Activated CD4-positive, alpha-beta memory T cell treated with anti-CD3 and anti-CD28 coated beads for 36 hours (primary cell): ENCODE data around the gene BTRC. TPM values are rescaled to one million over a fixed set of nuclear protein-coding genes. Genes with fewer than 3 reads are reported as not detected.

Source experiments
- CTCF ChIA-PET: fragments of 350-600 bp; sonication (Branson Sonifier 250); formaldehyde crosslinking; loops from one replicate; lab custom pipeline; 2021; ENCODE audit warnings: antibody characterized with exemption, inconsistent platforms; lab: Charles Lee
- POLR2A ChIA-PET: fragments of 350-600 bp; sonication (Branson Sonifier 250); formaldehyde crosslinking; loops from one replicate; lab custom pipeline; 2021; ENCODE audit warnings: antibody characterized with exemption; lab: Charles Lee
- DNase-seq: peaks from one replicate; pipeline ENCODE4 v3.0.0-alpha.2; 2020
- H3K27ac Mint-ChIP-seq: one replicate; pipeline ENCODE4 v1.8.0; 2021; ENCODE audit warnings: mixed read lengths
- H3K27me3 Mint-ChIP-seq: one replicate; pipeline ENCODE4 v1.8.0; 2021; ENCODE audit warnings: mixed read lengths
- H3K36me3 Mint-ChIP-seq: one replicate; pipeline ENCODE4 v1.8.0; 2021; ENCODE audit warnings: mixed read lengths
- H3K4me1 Mint-ChIP-seq: one replicate; pipeline ENCODE4 v1.8.0; 2021; ENCODE audit warnings: low read depth, mixed read lengths
- H3K4me3 Mint-ChIP-seq: one replicate; pipeline ENCODE4 v1.8.0; 2021; ENCODE audit warnings: mild to moderate bottlenecking, mixed read lengths
- H3K9me3 Mint-ChIP-seq: one replicate; pipeline ENCODE4 v1.8.0; 2021; ENCODE audit warnings: mixed read lengths
- intact Hi-C: fragments of 100-400 bp; cut with micrococcal nuclease; formaldehyde crosslinking; loops from one replicate; pipeline ENCODE4 v1.15.1; 2023
- total RNA-seq, 2 experiments: library from RNA; stranded (reverse); gene quantifications; one replicate each; pipeline ENCODE4 v1.2.3, GENCODE V29; 2021

BTRC gene
- total RNA-seq, 2 experiments from 2014 or later: 18.2 to 18.6 TPM

DNA sequence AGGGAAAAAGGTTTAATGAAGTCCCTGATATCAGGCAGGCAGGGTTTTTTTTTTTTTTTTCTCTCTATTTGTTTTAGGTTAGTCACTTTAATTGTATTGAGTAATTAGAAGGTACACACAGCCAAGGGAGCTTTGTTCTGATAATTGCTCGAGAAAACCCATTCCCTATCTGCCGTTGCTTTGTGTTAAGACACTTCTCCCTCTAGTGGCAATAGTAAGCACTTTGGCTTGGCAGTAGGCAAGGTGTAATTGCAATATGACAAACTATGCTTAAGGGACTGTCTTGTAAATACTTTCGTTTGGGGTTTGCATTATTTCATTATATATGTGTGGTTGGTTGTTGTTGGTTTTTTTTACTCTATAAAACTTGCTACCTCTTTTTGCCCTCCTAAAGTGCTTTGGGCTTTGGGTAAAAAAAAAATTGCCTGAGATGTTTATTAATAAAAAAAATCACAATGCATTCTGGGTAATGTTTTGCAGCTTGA lies 113.4 kb downstream of the BTRC start:
- Mint-ChIP-seq H3K27ac (no peak overlapping the region), H3K27me3 (no peaks in the 10 kb centered on the region), H3K36me3 (no peaks in the 10 kb centered on the region), H3K4me1 (peaks cover 2% of the 10 kb centered on the region), H3K9me3 (no peaks in the 10 kb centered on the region), H3K4me3 (no peak overlapping the region)
- CTCF ChIA-PET: interaction anchor here (0.6 to 5.4 kb wide), 50 partner anchors 8 to 529 kb away, joined by 3 to 42 read pairs (median 4); partner anchors contain the start of gene BTRC
- intact Hi-C loops: loop anchor here (1.0 kb wide), 1 partner anchor 254 kb away; no protein-coding TSS in a partner anchor
- peak; percentile 15 for DNase-seq
- POLR2A ChIA-PET: interaction anchor here (0.6 kb wide), 4 partner anchors 11 to 782 kb away, joined by 3 to 5 read pairs (median 3); no protein-coding TSS in a partner anchor

DNA sequence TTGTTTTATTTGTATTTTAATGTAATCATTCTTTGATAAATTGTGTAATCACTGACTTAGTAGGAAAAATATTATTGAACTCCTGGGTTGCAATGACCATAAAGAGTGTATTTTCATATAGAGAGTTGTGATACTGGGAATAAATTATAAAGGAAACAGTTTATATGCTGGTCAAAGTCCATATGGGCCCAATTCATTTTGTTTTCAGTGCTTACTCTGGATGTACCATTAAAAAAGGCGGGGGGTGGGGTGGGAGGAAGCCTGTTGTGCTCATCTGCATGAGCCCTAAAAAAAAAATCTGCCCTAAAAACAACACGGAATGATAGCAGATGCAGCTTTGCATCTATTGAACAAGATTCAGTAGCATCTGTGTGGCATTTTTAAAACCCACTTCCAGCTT lies 114.2 kb downstream of the BTRC start:
- Mint-ChIP-seq H3K4me3 (no peak overlapping the region), H3K27ac (no peak overlapping the region), H3K36me3 (no peaks in the 10 kb centered on the region), H3K9me3 (no peaks in the 10 kb centered on the region), H3K4me1 (peaks cover 2% of the 10 kb centered on the region), H3K27me3 (no peaks in the 10 kb centered on the region)
- CTCF ChIA-PET: interaction anchor here (0.6 to 5.4 kb wide), 13 partner anchors 12 to 528 kb away, joined by 3 to 42 read pairs (median 9); no protein-coding TSS in a partner anchor
- intact Hi-C loops: no loop called here
- POLR2A ChIA-PET: interaction anchor here (0.6 kb wide), 2 partner anchors 12 to 103 kb away, joined by 3 read pairs; no protein-coding TSS in a partner anchor
- no peak for DNase-seq

GRCh38 chr10:101476383-101476782 lies 122.4 kb downstream of the BTRC start:
- Mint-ChIP-seq H3K36me3 (peaks cover 3% of the 10 kb centered on the region), H3K4me1 (no peaks in the 10 kb centered on the region), H3K9me3 (no peaks in the 10 kb centered on the region), H3K27ac (no peak overlapping the region), H3K27me3 (no peaks in the 10 kb centered on the region), H3K4me3 (no peak overlapping the region)
- ChIA-PET CTCF (interaction anchor here (1.2 kb wide), 1 partner anchor 10 kb away, joined by 3 read pairs; no protein-coding TSS in a partner anchor), POLR2A (no interaction called here)
- intact Hi-C loops: no loop called here
- no peak for DNase-seq

DNA sequence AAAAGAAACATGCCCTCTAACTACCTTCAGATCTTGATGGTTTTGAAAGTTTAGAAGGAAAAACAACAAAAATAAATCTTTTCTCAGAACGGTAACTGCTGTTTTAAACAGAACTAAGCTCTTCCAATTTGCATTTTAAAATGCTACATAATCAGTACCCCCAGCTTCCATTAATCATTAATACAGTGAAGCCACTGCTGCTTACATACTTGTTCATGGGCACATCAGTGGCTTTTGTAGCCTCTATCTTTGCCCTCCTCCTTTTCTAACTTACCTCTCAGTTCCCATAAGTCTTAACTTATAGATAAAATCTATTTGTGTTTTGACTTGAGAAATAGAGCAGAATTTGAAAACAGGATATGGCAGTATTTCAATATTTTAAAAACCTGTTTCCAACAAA lies 125.0 kb downstream of the BTRC start:
- no peak overlapping the region for H3K27ac Mint-ChIP-seq
- DNase-seq: no peak
- intact Hi-C loops: no loop called here
- ChIA-PET POLR2A (no interaction called here), CTCF (interaction anchor here (1.6 to 1.9 kb wide), 2 partner anchors 12 to 266 kb away, joined by 5 to 8 read pairs; no protein-coding TSS in a partner anchor)
- H3K4me1 Mint-ChIP-seq: no peaks in the 10 kb centered on the region
- H3K27me3 Mint-ChIP-seq: no peaks in the 10 kb centered on the region
- no peak overlapping the region for H3K4me3 Mint-ChIP-seq
- H3K36me3 Mint-ChIP-seq: peaks cover 8% of the 10 kb centered on the region
- no peaks in the 10 kb centered on the region for H3K9me3 Mint-ChIP-seq

DNA sequence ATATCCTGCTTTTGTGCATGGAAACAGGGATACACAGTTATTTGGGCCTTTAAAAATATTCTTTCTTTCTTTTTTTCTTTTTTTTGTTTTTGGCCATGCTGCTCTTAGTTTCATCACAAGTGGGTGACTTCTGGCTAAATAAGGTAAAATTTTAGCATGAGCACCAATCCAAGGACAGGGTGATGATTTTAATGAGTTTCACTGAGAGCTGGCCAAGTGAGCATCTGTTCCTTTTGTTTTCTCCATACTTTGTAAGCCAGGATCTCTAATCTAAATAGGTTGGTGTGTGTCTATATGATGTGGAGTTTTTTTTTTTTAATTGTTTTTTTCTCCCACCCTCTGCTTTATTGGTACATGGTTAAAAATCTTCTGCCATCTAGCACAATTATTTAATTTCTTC lies 127.3 kb downstream of the BTRC start:
- H3K9me3 Mint-ChIP-seq: no peaks in the 10 kb centered on the region

GRCh38 chr10:101482568-101482967 lies 128.6 kb downstream of the BTRC start:
- H3K27ac Mint-ChIP-seq: no peak overlapping the region
- no peaks in the 10 kb centered on the region for H3K9me3 Mint-ChIP-seq
- DNase-seq: no peak
- CTCF ChIA-PET: interaction anchor here (1.1 kb wide), 1 partner anchor 16 kb away, joined by 3 read pairs; no protein-coding TSS in a partner anchor
- H3K4me1 Mint-ChIP-seq: no peaks in the 10 kb centered on the region
- no peak overlapping the region for H3K4me3 Mint-ChIP-seq
- peaks cover 8% of the 10 kb centered on the region for H3K36me3 Mint-ChIP-seq
- intact Hi-C loops: no loop called here
- H3K27me3 Mint-ChIP-seq: no peaks in the 10 kb centered on the region
- POLR2A ChIA-PET: no interaction called here

More for the DNA sequence above, 127.3 kb downstream of the BTRC start:
- ChIA-PET POLR2A (no interaction called here), CTCF (no interaction called here)
- no peak overlapping the region for H3K4me3 Mint-ChIP-seq
- intact Hi-C loops: no loop called here
- H3K27ac Mint-ChIP-seq: no peak overlapping the region
- peaks cover 8% of the 10 kb centered on the region for H3K36me3 Mint-ChIP-seq
- no peaks in the 10 kb centered on the region for H3K4me1 Mint-ChIP-seq
- no peak for DNase-seq
- no peaks in the 10 kb centered on the region for H3K27me3 Mint-ChIP-seq

- intact Hi-C loops: no loop called here
- no peak overlapping the region for H3K4me3 Mint-ChIP-seq
- H3K4me1 Mint-ChIP-seq: no peaks in the 10 kb centered on the region
- H3K27ac Mint-ChIP-seq: no peak overlapping the region
- H3K9me3 Mint-ChIP-seq: no peaks in the 10 kb centered on the region
- ChIA-PET CTCF (interaction anchor here (0.5 to 1.5 kb wide), 3 partner anchors 18 to 245 kb away, joined by 3 to 4 read pairs (median 3); no protein-coding TSS in a partner anchor), POLR2A (no interaction called here)
- no peak for DNase-seq
- peaks cover 5% of the 10 kb centered on the region for H3K36me3 Mint-ChIP-seq
- H3K27me3 Mint-ChIP-seq: no peaks in the 10 kb centered on the region
Observed at GRCh38 chr10:101484175-101484745, 130.3 kb downstream of the BTRC start.

DNA sequence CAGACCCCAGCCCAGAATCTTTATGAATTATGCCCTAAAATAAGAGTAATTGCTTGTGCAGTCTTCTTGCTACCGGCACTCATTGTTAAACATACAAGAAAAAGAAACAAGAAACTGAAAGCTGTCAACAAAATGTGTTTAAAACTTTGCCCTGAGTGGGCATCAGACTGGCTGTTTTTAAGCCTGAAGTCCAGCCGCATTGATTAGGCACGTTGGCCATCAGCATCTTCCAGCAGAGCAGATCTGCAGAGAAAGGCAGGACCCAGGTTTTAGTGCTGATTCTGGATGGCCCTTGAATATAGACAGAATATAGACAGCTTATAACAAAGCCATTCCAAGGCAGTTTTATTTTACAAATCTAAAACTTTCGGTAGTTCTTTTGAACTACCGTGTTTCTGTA lies 131.2 kb downstream of the BTRC start:
- no peaks in the 10 kb centered on the region for H3K9me3 Mint-ChIP-seq
- no peak overlapping the region for H3K4me3 Mint-ChIP-seq
- peaks cover 5% of the 10 kb centered on the region for H3K36me3 Mint-ChIP-seq
- no peaks in the 10 kb centered on the region for H3K27me3 Mint-ChIP-seq
- intact Hi-C loops: no loop called here
- no peaks in the 10 kb centered on the region for H3K4me1 Mint-ChIP-seq
- H3K27ac Mint-ChIP-seq: no peak overlapping the region
- ChIA-PET POLR2A (no interaction called here), CTCF (interaction anchor here (1.5 kb wide), 1 partner anchor 19 kb away, joined by 4 read pairs; no protein-coding TSS in a partner anchor)
- DNase-seq: no peak

DNA sequence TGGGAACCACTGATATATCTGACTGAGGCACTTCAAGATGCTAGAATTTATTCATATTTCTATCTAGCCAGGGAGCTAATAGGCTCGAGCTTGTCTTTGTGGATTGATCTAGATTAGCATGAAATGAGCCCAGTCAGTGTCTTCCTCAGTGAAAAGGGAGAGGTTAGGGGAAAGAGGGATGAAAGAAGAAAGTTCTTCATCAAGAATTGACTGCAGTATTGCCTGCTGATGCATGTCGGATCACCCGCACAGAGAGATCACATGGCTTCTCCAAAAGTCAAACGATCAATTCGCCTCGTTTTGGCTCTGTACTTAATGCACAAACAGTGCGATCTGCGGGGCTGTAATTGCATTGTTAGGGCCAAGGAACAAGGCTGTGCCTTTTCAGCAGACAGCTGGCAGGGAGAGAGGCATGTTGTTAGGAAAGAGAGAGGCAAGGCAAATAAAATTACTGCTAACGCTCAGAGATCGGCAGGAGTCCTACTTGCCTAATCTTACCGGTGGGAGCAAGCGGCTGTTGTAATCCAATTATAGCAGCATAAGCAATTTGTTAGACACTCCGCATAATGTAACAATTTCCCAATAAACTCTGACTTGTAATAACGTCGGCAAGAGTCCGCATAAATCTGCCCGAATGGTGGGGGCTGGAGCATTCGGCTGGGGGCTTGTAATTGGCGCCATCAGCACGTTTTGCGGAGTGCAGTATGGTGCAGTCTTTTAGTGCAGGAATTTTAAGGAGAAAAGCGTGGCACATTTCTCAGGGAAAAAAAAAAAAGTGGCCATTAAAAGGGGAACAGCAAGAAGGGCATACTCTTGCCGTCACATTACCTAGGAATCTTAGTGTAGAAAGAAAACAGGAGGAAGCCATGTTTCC lies 132.0 kb downstream of the BTRC start:
- Mint-ChIP-seq H3K27ac (no peak overlapping the region), H3K27me3 (no peaks in the 10 kb centered on the region), H3K4me1 (no peaks in the 10 kb centered on the region), H3K9me3 (no peaks in the 10 kb centered on the region), H3K36me3 (peaks cover 5% of the 10 kb centered on the region), H3K4me3 (no peak overlapping the region)
- intact Hi-C loops: no loop called here
- POLR2A ChIA-PET: no interaction called here
- CTCF ChIA-PET: interaction anchor here (1.0 to 1.5 kb wide), 2 partner anchors 19 kb away, joined by 4 read pairs; no protein-coding TSS in a partner anchor
- no peak for DNase-seq

- CTCF ChIA-PET: interaction anchor here (1.3 kb wide), 1 partner anchor 20 kb away, joined by 6 read pairs; no protein-coding TSS in a partner anchor
- Mint-ChIP-seq H3K27ac (no peak overlapping the region), H3K9me3 (no peaks in the 10 kb centered on the region), H3K4me1 (no peaks in the 10 kb centered on the region), H3K36me3 (peaks cover 5% of the 10 kb centered on the region), H3K4me3 (no peak overlapping the region), H3K27me3 (no peaks in the 10 kb centered on the region)
- POLR2A ChIA-PET: no interaction called here
- no peak for DNase-seq
- intact Hi-C loops: no loop called here
Observed at GRCh38 chr10:101487399-101487798, 133.4 kb downstream of the BTRC start.

DNA sequence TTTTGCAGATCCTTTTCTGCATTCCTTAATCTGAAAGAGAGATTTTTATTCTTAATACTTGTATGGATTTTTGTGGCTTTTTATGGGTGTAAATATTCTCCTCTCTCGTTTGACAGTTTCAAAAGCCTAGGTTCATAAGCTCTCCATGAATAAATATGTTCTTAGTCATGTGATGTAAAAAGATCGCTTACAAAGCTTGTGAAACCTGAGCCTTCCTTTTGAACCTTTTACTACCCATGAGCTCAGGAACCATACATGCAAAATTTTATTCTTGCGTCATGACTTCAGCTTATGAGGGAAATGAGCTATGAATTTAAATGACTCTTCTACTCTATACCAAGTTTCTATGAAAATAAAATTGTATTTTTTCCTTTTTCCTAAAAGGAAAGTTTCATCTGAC lies 135.4 kb downstream of the BTRC start:
- DNase-seq: no peak
- ChIA-PET POLR2A (no interaction called here), CTCF (interaction anchor here (1.0 kb wide), 1 partner anchor 164 kb away, joined by 3 read pairs; no protein-coding TSS in a partner anchor)
- intact Hi-C loops: no loop called here
- Mint-ChIP-seq H3K9me3 (no peaks in the 10 kb centered on the region), H3K27me3 (no peaks in the 10 kb centered on the region), H3K4me3 (no peak overlapping the region), H3K27ac (no peak overlapping the region), H3K36me3 (no peaks in the 10 kb centered on the region), H3K4me1 (no peaks in the 10 kb centered on the region)

- DNase-seq: no peak
- Mint-ChIP-seq H3K4me1 (no peaks in the 10 kb centered on the region), H3K9me3 (no peaks in the 10 kb centered on the region), H3K27me3 (no peaks in the 10 kb centered on the region), H3K4me3 (no peak overlapping the region), H3K27ac (no peak overlapping the region), H3K36me3 (no peaks in the 10 kb centered on the region)
- intact Hi-C loops: no loop called here
- ChIA-PET POLR2A (no interaction called here), CTCF (interaction anchor here (1.0 kb wide), 1 partner anchor 165 kb away, joined by 3 read pairs; no protein-coding TSS in a partner anchor)
Observed at GRCh38 chr10:101490026-101490425, 136.1 kb downstream of the BTRC start.
